Measurements from ENCODE around the gene NPAS3.

DNA sequence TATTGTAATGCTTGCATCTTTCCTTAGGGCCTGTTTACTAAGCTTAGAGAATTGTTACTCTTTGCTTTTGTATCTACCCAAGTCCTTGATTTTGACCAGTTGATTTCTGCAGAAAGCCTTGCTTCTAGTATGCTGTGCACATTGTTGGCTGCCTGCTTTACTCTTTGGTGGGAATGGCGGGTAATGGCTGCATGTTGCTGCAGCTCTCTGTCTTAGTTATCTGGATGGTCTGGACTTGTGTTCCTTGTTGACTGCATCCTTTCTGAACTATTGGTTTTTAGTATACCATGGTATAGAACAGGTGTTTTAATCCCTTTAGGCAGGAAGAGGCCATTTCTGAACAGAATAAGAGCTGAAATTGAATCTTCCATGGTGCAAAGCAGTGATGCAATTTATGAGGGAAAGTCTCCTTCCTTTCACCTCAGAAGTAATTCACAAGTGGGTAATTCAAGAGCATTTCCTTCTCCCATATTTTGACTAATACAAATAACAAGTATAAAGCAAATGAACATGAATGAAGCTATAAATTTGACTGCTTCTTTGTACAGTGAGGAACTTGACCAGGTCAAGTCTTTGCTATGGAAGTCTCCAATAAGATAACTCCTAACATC is 466.4 kb downstream of the NPAS3 start:
- TF ChIP-seq, protein P1, sequence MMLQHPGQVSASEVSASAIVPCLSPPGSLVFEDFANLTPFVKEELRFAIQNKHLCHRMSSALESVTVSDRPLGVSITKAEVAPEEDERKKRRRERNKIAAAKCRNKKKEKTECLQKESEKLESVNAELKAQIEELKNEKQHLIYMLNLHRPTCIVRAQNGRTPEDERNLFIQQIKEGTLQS (IDR thresholded peaks at IDR 0.05) = no peak
- TF ChIP-seq, protein P2, sequence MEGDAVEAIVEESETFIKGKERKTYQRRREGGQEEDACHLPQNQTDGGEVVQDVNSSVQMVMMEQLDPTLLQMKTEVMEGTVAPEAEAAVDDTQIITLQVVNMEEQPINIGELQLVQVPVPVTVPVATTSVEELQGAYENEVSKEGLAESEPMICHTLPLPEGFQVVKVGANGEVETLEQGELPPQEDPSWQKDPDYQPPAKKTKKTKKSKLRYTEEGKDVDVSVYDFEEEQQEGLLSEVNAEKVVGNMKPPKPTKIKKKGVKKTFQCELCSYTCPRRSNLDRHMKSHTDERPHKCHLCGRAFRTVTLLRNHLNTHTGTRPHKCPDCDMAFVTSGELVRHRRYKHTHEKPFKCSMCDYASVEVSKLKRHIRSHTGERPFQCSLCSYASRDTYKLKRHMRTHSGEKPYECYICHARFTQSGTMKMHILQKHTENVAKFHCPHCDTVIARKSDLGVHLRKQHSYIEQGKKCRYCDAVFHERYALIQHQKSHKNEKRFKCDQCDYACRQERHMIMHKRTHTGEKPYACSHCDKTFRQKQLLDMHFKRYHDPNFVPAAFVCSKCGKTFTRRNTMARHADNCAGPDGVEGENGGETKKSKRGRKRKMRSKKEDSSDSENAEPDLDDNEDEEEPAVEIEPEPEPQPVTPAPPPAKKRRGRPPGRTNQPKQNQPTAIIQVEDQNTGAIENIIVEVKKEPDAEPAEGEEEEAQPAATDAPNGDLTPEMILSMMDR (IDR thresholded peaks at IDR 0.05 in 2 of 3, conservative IDR thresholded peaks at IDR 0.05 in 1 of 3; ENCODE audit: borderline replicate concordance in 1 of 3, insufficient read depth in 1 of 3, low read depth in 2 of 3, low read length in 2 of 3) = no peak
- TF ChIP-seq, protein P3, sequence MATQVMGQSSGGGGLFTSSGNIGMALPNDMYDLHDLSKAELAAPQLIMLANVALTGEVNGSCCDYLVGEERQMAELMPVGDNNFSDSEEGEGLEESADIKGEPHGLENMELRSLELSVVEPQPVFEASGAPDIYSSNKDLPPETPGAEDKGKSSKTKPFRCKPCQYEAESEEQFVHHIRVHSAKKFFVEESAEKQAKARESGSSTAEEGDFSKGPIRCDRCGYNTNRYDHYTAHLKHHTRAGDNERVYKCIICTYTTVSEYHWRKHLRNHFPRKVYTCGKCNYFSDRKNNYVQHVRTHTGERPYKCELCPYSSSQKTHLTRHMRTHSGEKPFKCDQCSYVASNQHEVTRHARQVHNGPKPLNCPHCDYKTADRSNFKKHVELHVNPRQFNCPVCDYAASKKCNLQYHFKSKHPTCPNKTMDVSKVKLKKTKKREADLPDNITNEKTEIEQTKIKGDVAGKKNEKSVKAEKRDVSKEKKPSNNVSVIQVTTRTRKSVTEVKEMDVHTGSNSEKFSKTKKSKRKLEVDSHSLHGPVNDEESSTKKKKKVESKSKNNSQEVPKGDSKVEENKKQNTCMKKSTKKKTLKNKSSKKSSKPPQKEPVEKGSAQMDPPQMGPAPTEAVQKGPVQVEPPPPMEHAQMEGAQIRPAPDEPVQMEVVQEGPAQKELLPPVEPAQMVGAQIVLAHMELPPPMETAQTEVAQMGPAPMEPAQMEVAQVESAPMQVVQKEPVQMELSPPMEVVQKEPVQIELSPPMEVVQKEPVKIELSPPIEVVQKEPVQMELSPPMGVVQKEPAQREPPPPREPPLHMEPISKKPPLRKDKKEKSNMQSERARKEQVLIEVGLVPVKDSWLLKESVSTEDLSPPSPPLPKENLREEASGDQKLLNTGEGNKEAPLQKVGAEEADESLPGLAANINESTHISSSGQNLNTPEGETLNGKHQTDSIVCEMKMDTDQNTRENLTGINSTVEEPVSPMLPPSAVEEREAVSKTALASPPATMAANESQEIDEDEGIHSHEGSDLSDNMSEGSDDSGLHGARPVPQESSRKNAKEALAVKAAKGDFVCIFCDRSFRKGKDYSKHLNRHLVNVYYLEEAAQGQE (IDR thresholded peaks at IDR 0.05; ENCODE audit: low read depth) = no peak
- TF ChIP-seq RAD21 (IDR thresholded peaks at IDR 0.05; ENCODE audit: low read depth) (no peak), SP1 (IDR thresholded peaks at IDR 0.05; ENCODE audit: low read depth) (no peak), POLR2A (IDR thresholded peaks at IDR 0.05; ENCODE audit: borderline replicate concordance, extremely low read depth, insufficient read depth, insufficient read length) (no peak), POLR2AphosphoS5 (IDR thresholded peaks at IDR 0.05; ENCODE audit: low read depth, low read length) (no peak), EZH2 (IDR thresholded peaks at IDR 0.05) (no peak)
- TF ChIP-seq, protein P4, sequence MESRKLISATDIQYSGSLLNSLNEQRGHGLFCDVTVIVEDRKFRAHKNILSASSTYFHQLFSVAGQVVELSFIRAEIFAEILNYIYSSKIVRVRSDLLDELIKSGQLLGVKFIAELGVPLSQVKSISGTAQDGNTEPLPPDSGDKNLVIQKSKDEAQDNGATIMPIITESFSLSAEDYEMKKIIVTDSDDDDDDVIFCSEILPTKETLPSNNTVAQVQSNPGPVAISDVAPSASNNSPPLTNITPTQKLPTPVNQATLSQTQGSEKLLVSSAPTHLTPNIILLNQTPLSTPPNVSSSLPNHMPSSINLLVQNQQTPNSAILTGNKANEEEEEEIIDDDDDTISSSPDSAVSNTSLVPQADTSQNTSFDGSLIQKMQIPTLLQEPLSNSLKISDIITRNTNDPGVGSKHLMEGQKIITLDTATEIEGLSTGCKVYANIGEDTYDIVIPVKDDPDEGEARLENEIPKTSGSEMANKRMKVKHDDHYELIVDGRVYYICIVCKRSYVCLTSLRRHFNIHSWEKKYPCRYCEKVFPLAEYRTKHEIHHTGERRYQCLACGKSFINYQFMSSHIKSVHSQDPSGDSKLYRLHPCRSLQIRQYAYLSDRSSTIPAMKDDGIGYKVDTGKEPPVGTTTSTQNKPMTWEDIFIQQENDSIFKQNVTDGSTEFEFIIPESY (IDR thresholded peaks at IDR 0.05; ENCODE audit: extremely low read depth, insufficient replicate concordance, low read length) = no peak
